ENCODE measurements around the gene RRAS2.
"Not testable (repeated sequence)": the region's sequence is repeated elsewhere in the genome, so short reads cannot be mapped to it uniquely, and the experiment has no call there.

Gene RRAS2

GRCh38 chr11:14408612-14409011, 49.6 kb upstream of the RRAS2 start:
- no peak overlapping the region for H3K4me3 ChIP-seq (ENCODE audit: low read depth, low read length)
- H3K9me3 ChIP-seq (ENCODE audit: control insufficient read depth, insufficient read depth, low read depth, low read length): no peaks in the 10 kb centered on the region
- H3K36me3 ChIP-seq (ENCODE audit: control insufficient read depth in 2 of 2, insufficient read depth in 1 of 2, low read length in 2 of 2): no peaks in the 10 kb centered on the region
- no peak for TF ChIP-seq ZNF501 (tag by site-specific recombination; IDR thresholded peaks at IDR 0.05)
- no peak for TF ChIP-seq ZNF2 (tag by site-specific recombination; IDR thresholded peaks at IDR 0.05)
- no peak for TF ChIP-seq BCL11B (tag by site-specific recombination; IDR thresholded peaks at IDR 0.05; ENCODE audit: low read depth)
- no peak for TF ChIP-seq ZNF558 (tag by site-specific recombination; IDR thresholded peaks at IDR 0.05)
- no peak for TF ChIP-seq ZNF394 (tag by site-specific recombination; IDR thresholded peaks at IDR 0.05; ENCODE audit: borderline replicate concordance)
- H3K4me1 ChIP-seq (ENCODE audit: control insufficient read depth, insufficient read depth, low read length): no peaks in the 10 kb centered on the region
- CTCF ChIA-PET: interaction anchor here (0.6 to 0.9 kb wide), 2 partner anchors 8 to 47 kb away, joined by 4 to 5 read pairs; no protein-coding TSS in a partner anchor
- H3K27ac ChIP-seq (ENCODE audit: extremely low read depth, low read depth, low read length): no peak overlapping the region
- POLR2A ChIA-PET: no interaction called here

- H3K9me3 ChIP-seq (ENCODE audit: control insufficient read depth, insufficient read depth, low read depth, low read length); H3K36me3 ChIP-seq (ENCODE audit: control insufficient read depth in 2 of 2, insufficient read depth in 1 of 2, low read length in 2 of 2); POLR2A ChIA-PET; H3K4me1 ChIP-seq (ENCODE audit: control insufficient read depth, insufficient read depth, low read length); H3K4me3 ChIP-seq (ENCODE audit: low read depth, low read length); H3K27ac ChIP-seq (ENCODE audit: extremely low read depth, low read depth, low read length): not testable (repeated sequence)
- CTCF ChIA-PET: interaction anchor here (1.0 kb wide), 1 partner anchor 12 kb away, joined by 3 read pairs; no protein-coding TSS in a partner anchor
Measured at GRCh38 chr11:14406116-14406515, 47.1 kb upstream of the RRAS2 start.

GRCh38 chr11:14403528-14403927, 44.5 kb upstream of the RRAS2 start:
- CTCF ChIA-PET: interaction anchor here (0.8 to 1.0 kb wide), 2 partner anchors 10 to 16 kb away, joined by 4 to 5 read pairs; no protein-coding TSS in a partner anchor
- not testable (repeated sequence) for H3K4me3 ChIP-seq (ENCODE audit: low read depth, low read length); H3K9me3 ChIP-seq (ENCODE audit: control insufficient read depth, insufficient read depth, low read depth, low read length); H3K4me1 ChIP-seq (ENCODE audit: control insufficient read depth, insufficient read depth, low read length); H3K27ac ChIP-seq (ENCODE audit: extremely low read depth, low read depth, low read length); H3K36me3 ChIP-seq (ENCODE audit: control insufficient read depth in 2 of 2, insufficient read depth in 1 of 2, low read length in 2 of 2)
- POLR2A ChIA-PET: interaction anchor here (0.6 kb wide), 1 partner anchor 25 kb away, joined by 4 read pairs; no protein-coding TSS in a partner anchor
- peak; percentile 47; the same call in 1 of the 2 replicates for TF ChIP-seq ZNF623 (tag by site-specific recombination; IDR thresholded peaks at IDR 0.05)
- TF ChIP-seq ZBTB11 (tag by site-specific recombination; conservative IDR thresholded peaks at IDR 0.05; ENCODE audit: low read depth): peak; percentile 55; the same call in 1 of the 2 replicates
- TF ChIP-seq ZNF518A (tag by site-specific recombination; conservative IDR thresholded peaks at IDR 0.05; ENCODE audit: low read depth): peak; percentile 66
- TF ChIP-seq ZNF654 (tag by site-specific recombination; IDR thresholded peaks at IDR 0.05; ENCODE audit: low read depth): peak; percentile 25
- 0 out of 2 replicates have a peak, but pooled peaks have one; percentile 26 for TF ChIP-seq ZNF433 (tag by site-specific recombination; IDR thresholded peaks at IDR 0.05; ENCODE audit: low read depth)
- peak; percentile 42; the same call in 1 of the 2 replicates for TF ChIP-seq REST (tag by site-specific recombination; IDR thresholded peaks at IDR 0.05)
- TF ChIP-seq ZNF140 (tag by site-specific recombination; IDR thresholded peaks at IDR 0.05): peak; percentile 73; the same call in 1 of the 2 replicates
- peak; percentile 80 for TF ChIP-seq ZNF394 (tag by site-specific recombination; IDR thresholded peaks at IDR 0.05; ENCODE audit: borderline replicate concordance)
- peak; percentile 77 for TF ChIP-seq ZNF555 (tag by site-specific recombination; conservative IDR thresholded peaks at IDR 0.05)
- TF ChIP-seq ZNF560 (tag by site-specific recombination; IDR thresholded peaks at IDR 0.05; ENCODE audit: borderline replicate concordance): 0 out of 2 replicates have a peak, but pooled peaks have one; percentile 50
- TF ChIP-seq ZNF664 (tag by site-specific recombination; IDR thresholded peaks at IDR 0.05): 0 out of 2 replicates have a peak, but pooled peaks have one; percentile 37
- peak; percentile 70; the same call in 1 of the 2 replicates for TF ChIP-seq ZNF19 (tag by site-specific recombination; IDR thresholded peaks at IDR 0.05; ENCODE audit: low read depth)
- TF ChIP-seq ZNF266 (tag by site-specific recombination; IDR thresholded peaks at IDR 0.05; ENCODE audit: low read depth): peak; percentile 48; the same call in 1 of the 2 replicates
- peak; percentile 88 for TF ChIP-seq ZNF121 (tag by site-specific recombination; IDR thresholded peaks at IDR 0.05)
- peak; percentile 34; the same call in 1 of the 2 replicates for TF ChIP-seq ZBTB8A (tag by site-specific recombination; IDR thresholded peaks at IDR 0.05)
